GM12878 (cell line): ENCODE measurements around the gene USP5. TPM values are rescaled to one million over a fixed set of nuclear protein-coding genes. Genes with fewer than 3 reads are reported as not detected.
A peak's percentile ranks its signal among the peaks of the same experiment; 100 is the strongest.

Experiments
- BCLAF1 ChIP-seq: fragments of 450-650 bp; IDR thresholded peaks from 2 replicates; pipeline ENCODE4 v1.6.1; 2017; ENCODE audit warnings: antibody characterized with exemption, mild to moderate bottlenecking, moderate library complexity
- BRCA1 ChIP-seq: IDR thresholded peaks from 2 replicates; pipeline ENCODE4 v1.6.1; 2011; ENCODE audit warnings: low read depth, low read length, improper control_type of control experiment
- CEBPZ ChIP-seq: fragments of 150-350 bp; IDR thresholded peaks from 2 replicates; pipeline ENCODE4 v1.6.1; 2016; ENCODE audit warnings: low read depth, low read length
- CREB1 ChIP-seq: IDR thresholded peaks from 2 replicates; pipeline ENCODE4 v1.6.1; 2012; ENCODE audit warnings: low read depth, mild to moderate bottlenecking, inconsistent platforms
- CUX1 ChIP-seq: IDR thresholded peaks from 2 replicates; pipeline ENCODE4 v1.6.1; 2012; ENCODE audit warnings: improper control_type of control experiment, low read depth, low read length; ENCODE audit not compliant: insufficient replicate concordance
- FOS ChIP-seq: IDR thresholded peaks from 3 replicates; pipeline ENCODE4 v1.6.1; 2011; ENCODE audit warnings: borderline replicate concordance; ENCODE audit not compliant: insufficient read length; ENCODE audit errors: extremely low read depth
- HDAC2 ChIP-seq: fragments of 200-600 bp; sonication (generic); IDR thresholded peaks from 2 replicates; pipeline ENCODE4 v1.6.1; 2017
- KAT2A ChIP-seq: conservative IDR thresholded peaks from 2 replicates; pipeline ENCODE4 v1.6.1; 2011; ENCODE audit warnings: low read depth, low read length; ENCODE audit not compliant: control insufficient read depth
- MTA2 ChIP-seq: fragments of 450-650 bp; IDR thresholded peaks from 2 replicates; pipeline ENCODE4 v1.6.1; 2016; ENCODE audit warnings: low read depth, mild to moderate bottlenecking, moderate library complexity
- NR2C2 ChIP-seq: IDR thresholded peaks from 2 replicates; pipeline ENCODE4 v1.6.1; 2011; ENCODE audit warnings: borderline replicate concordance, low read depth; ENCODE audit not compliant: control insufficient read depth, insufficient read length
- RELB ChIP-seq: fragments of 450-650 bp; IDR thresholded peaks from 2 replicates; pipeline ENCODE4 v1.6.1; 2017; ENCODE audit warnings: low read depth, mild to moderate bottlenecking, moderate library complexity
- SIN3A ChIP-seq: IDR thresholded peaks from 2 replicates; pipeline ENCODE4 v1.6.1; 2012; ENCODE audit warnings: low read depth, low read length, improper control_type of control experiment
- SREBF1 ChIP-seq: IDR thresholded peaks from 2 replicates; pipeline ENCODE4 v1.6.1; 2012; ENCODE audit warnings: mild to moderate bottlenecking, low read length
- STAT3 ChIP-seq: IDR thresholded peaks from 2 replicates; pipeline ENCODE4 v1.6.1; 2011; ENCODE audit warnings: low read depth, low read length, improper control_type of control experiment
- TAF1 ChIP-seq: IDR thresholded peaks from 2 replicates; pipeline ENCODE4 v1.6.1; 2011; ENCODE audit warnings: mild to moderate bottlenecking, low read depth, low read length, borderline replicate concordance
- TBL1XR1 ChIP-seq: IDR thresholded peaks from 2 replicates; pipeline ENCODE4 v1.6.1; 2012; ENCODE audit warnings: low read depth, low read length, improper control_type of control experiment
- polyA plus RNA-seq, 11 experiments: library from polyadenylated mRNA; depleted of rRNA in 4 of 11; unstranded in 6 of 11; stranded (reverse) in 5 of 11; fragments of >200 nt; fragmentation: Nextera tagmentation in 4 of 11; fragmentation: Illumina TruSeq in 1 of 11; extraction: Ambion mirVana in 4 of 11; extraction: Trizol in 1 of 11; gene quantifications; 1 replicate in 1 of 11; 2 replicates in 10 of 11; pipeline versions ENCODE4 v1.2.1 to v1.2.3, GENCODE V29; 2011 to 2016; ENCODE audit warnings: inconsistent platforms in 2 of 11, missing spikeins in 2 of 11, low read depth in 1 of 11
- total RNA-seq, 4 experiments: library from RNA; depleted of rRNA in 3 of 4; stranded (reverse); fragments of >200 nt in 3 of 4; fragmentation: Illumina TruSeq in 1 of 4; extraction: Trizol in 1 of 4; gene quantifications; 2 replicates each; pipeline versions ENCODE4 v1.2.1 to v1.2.3, GENCODE V29; 2013 to 2021

USP5 gene
- total and polyA plus RNA-seq, 10 of the 15 experiments (the other 5 are each of a cell fraction or from before 2014, with no cell fraction given) = 2.5 to 124 (median 74.6) TPM

- TF ChIP-seq MTA2 (0 out of 2 replicates have a peak, but pooled peaks have one; percentile 7), CREB1 (peak; percentile 92), TAF1 (peak; percentile 38; the same call in 1 of the 2 replicates), RELB (peak; percentile 22; the same call in 1 of the 2 replicates), CEBPZ (peak; percentile 81), TBL1XR1 (0 out of 2 replicates have a peak, but pooled peaks have one; percentile 11), KAT2A (no peak), CUX1 (no peak), SIN3A (peak; percentile 99), HDAC2 (no peak), BRCA1 (peak; percentile 29; the same call in 1 of the 2 replicates), FOS (peak; percentile 95), STAT3 (no peak), BCLAF1 (no peak), NR2C2 (no peak), SREBF1 (no peak)
These were observed 613 bp upstream of the USP5 start, which contains the start of gene CDCA3 (continued) for GRCh38 chr12:6851153-6851920.
